Thyroid gland (tissue), 4 donors: ENCODE results near the gene PLIN1.

Experiments
- CTCF ChIP-seq, 6 experiments: fragments of 200-600 bp in 3 of 6; fragments of 450-650 bp in 3 of 6; sonication (generic) in 3 of 6; IDR thresholded peaks; one replicate each; pipeline ENCODE4 v1.5.1; 2016 to 2019; ENCODE audit warnings: antibody characterized with exemption in 6 of 6, mild to moderate bottlenecking in 2 of 6, inconsistent platforms in 1 of 6, moderate library complexity in 1 of 6
- POLR2A ChIP-seq, 2 donors: fragments of 450-650 bp; IDR thresholded peaks; one replicate each; pipeline ENCODE4 v1.6.1; 2017; ENCODE audit warnings: antibody characterized with exemption in 2 of 2, mild to moderate bottlenecking in 2 of 2, moderate library complexity in 1 of 2

GRCh38 chr15:89615135-89615534 lies 64.0 kb downstream of the PLIN1 start:
- no peak for TF ChIP-seq CTCF (IDR thresholded peaks at IDR 0.05)
- TF ChIP-seq POLR2A (IDR thresholded peaks at IDR 0.05) = no peak
